GOT3 (cell line): ENCODE results near the gene GGPS1.
"Not testable (repeated sequence)": the region's sequence is repeated elsewhere in the genome, so short reads cannot be mapped to it uniquely, and the experiment has no call there.

Source experiments
- DNase-seq: peaks from one replicate; lab custom pipeline; 2025; ENCODE audit warnings: mixed read lengths; lab: John Stamatoyannopoulos, UW

The GGPS1 gene

DNA sequence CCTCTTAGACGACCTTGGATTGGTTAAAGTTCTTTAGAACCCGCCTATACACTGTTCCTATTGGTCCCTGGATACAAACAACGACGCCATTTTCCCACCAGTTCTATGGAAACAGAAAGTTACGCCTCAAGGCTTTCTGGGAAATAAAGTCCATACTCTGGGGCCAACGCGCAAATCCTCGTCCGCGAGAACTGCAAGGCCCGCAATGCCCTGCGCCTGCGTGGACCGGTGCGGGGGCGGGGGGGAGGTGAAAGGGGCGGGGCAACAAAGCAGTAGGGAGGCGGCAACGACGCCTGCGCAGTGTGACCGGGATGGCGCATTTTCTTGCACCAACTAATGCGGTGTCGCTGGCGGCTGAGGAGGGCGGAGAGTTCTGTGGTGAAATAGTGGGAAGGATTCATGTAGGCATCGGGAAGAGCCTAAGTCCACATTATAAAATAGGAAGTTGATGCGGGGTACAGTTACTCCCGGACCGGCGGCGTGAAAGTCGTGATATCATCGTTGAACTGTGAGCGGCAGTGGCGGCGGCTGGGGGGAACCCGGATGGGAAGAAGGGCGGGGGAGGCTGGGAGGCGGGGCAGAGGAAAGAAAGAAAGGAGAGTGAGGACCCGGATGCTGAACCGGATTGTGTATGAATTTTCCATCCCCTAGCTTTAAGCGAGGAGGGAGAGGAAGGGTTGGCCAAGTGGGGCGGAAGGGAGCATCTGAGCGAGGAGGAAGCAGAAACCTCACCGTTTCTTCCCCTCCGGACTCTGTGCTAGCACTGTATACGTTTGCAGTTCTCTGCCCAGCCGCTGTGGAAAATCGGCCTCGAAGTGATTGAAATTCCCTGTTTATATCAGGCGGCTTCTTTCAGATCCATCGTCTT is at the start of gene GGPS1:
GGPS1 (plus strand) TSS at position 300 of the 868 bp plus-strand sequence. CDS start 6,695 bp downstream, outside the sequence.
- DNase-seq, result peak; percentile 98

DNA sequence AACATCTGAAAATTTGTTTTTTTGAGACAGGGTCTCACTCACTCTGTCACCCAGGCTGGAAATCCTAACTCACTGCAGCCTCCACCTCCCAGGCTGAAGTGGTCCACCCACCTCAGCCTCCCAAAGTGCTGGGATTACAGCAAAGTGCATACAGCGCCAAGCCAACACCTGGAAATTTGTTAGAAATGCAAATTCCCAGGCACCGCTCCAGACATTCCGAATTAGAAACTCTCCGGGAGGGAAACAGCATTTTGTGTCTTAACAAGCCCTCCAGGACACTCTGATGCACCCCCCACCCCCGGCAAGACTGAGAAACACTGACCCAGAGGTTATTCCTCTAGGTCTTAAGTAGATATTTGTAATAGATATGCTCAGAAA is 49.5 kb upstream of the GGPS1 start:
- no peak for DNase-seq

GRCh38 chr1:235279694-235280093 is 48.7 kb upstream of the GGPS1 start:
- no peak for DNase-seq

DNA sequence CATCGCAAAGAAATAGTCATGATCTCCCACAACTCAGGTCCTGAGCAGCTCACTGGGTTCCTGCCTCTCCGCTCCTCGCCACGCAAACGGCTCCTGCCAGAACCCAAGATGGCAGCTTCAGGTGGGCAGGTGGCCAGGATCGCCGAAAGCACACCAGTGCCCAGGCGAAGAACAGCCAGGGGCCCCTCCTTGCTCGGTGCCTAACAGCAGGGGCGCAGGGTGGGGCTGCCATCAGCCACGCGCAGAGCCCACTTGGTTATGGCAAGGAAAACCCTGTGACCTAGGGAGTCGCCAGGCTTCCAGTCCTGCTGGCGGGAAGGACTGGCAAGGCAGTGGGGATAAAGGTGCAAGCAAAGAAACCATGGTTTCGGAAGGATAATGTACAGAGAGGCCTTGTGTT is 47.9 kb upstream of the GGPS1 start:
- DNase-seq, result no peak

DNA sequence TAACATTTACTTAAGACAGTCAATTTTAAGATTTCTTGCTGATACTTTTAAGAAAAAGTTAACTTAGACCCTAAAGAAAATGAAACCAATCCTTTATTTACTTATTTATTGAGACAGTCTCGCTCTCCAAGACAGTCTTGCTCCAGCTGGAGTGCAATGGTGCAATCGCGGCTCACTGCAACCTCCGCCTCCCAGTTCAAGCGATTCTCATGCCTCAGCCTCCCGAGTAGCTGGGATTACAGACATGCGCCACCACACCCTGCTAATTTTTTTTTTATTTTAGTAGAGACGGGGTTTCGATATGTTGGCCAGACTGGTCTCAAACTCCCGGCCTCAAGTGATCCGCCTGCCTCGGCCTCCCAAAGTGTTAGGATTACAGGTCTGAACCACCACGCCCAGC is 44.7 kb upstream of the GGPS1 start:
- DNase-seq, result not testable (repeated sequence)

GRCh38 chr1:235284231-235284769 is 44.1 kb upstream of the GGPS1 start:
- no peak for DNase-seq

- DNase-seq, result no peak
These were observed 41.7 kb upstream of the GGPS1 start for GRCh38 chr1:235286667-235287066.

DNA sequence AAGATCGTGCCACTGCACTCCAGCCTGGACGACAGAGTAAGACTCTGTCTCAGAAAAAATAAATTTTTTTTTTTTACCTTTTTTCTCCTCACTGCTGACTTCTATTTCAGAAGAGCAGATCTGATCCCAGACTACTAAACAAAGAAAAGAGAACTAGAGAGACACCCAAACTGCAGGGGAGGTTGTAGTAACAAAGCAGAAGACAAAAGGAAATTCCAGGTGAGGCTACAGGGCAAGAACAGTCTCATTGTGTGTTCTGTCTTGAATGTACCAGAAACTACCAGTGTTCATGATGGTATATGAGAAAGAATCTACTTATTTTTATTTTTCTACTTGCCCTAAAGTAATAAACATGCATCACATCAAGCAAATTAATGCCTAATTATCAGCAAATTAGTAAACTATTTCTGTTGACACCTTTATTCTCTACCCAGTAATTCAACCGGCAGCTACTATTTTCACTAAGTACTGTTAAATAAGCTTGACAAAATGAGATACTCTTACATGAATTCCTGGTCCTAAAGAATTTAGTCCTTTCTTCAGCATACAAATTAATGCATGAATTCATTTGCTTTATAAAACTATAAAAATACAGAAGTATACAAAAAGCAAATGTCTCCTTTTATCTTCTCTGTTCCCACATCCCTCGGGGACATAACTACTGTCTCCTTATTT is 41.0 kb upstream of the GGPS1 start:
- no peak for DNase-seq

- no peak for DNase-seq
These were observed 38.3 kb upstream of the GGPS1 start for GRCh38 chr1:235289859-235290739.

DNA sequence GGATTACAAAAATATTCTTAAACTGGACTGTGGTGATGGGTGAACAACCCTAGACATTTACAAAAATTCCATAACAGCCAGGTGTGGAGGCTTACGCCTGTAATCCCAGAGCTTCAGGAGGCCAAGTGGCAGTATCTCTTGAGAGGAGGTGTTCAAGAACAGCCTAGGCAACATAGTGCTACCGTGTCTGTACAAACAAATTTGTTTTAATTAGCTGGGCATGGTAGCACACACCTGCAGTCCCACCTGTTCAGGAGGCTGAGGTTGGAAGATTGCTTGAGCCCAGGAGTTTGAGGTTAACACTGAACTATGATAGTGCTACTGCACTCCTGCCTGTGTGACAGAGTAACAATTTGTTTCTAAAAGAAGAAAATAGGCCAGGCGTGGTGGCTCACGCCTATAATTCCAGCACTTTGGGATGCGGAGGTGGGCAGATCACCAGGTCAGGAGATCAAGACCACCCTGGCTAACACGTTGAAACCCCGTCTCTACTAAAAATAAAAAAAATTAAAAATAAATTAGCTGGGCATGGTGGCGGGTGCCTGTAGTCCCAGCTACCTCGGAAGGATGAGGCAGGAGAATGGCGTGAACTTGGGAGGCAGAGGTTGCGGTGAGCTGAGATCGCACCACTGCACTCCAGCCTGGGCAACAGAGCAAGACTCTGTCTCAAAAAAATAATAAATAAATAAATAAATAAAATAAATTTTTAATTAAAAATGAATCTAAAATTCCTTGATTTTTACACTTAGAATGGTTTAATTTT is 37.4 kb upstream of the GGPS1 start:
- no peak for DNase-seq

- DNase-seq, result no peak
These were observed 36.7 kb upstream of the GGPS1 start for GRCh38 chr1:235291599-235292091.

- no peak for DNase-seq
These were observed 35.6 kb upstream of the GGPS1 start for GRCh38 chr1:235292790-235293189.

GRCh38 chr1:235293322-235293942 is 34.9 kb upstream of the GGPS1 start:
- no peak for DNase-seq

GRCh38 chr1:235295902-235296350 is 32.4 kb upstream of the GGPS1 start:
- DNase-seq, result no peak

- no peak for DNase-seq
These were observed 31.6 kb upstream of the GGPS1 start for GRCh38 chr1:235296729-235297128.

DNA sequence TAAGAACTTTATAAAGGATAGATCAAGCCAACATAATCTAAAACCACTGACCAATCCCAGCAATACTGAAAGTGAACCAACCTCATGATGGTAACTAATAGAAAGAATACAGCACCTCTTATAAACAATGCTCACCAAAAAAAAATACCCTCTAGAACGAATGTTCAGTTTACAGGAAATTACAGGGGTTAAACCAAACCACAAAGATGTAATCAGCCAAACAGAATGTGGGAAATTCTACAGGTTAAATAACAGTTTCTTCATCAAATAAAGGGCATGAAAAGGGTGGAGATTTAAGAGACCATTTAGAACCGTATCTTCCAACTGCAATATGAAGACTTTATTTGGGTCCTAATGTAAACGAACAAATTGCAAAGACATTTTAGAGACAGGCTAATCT is 30.8 kb upstream of the GGPS1 start:
- DNase-seq, result no peak

- DNase-seq, result no peak
These were observed 29.6 kb upstream of the GGPS1 start for GRCh38 chr1:235298758-235299157.

DNA sequence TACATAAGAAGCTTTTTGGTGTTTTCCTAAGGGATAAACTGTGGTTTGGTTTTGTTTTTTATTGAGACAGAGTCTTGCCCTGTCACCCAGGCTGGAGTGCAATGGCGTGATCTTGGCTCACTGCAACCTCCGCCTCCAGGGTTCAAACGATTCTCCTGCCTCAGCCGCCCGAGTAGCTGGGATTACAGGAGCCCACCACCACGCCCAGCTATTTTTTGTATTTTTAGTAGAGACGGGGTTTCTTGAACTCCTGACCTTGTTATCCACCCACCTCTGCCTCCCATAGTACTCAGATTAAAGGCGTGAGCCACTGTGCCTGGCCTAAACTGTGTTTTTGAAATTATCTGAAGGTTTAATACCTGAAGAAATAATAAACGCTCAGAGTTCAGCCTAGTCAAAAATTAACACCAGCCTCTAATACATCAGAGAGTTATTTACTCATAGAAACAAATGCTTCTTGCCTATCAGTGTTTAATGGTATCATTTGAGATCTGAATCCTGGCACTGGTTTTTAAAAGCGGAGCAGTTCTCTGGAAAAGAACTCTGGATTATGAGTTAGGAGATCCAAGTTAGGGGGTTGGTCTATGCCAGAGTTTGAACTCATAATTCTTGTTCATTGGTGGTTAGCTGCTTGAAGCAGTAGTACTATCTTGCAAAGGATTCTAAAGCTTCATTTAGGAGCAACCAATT is 29.1 kb upstream of the GGPS1 start:
- DNase-seq, result no peak

- DNase-seq, result no peak
These were observed 26.2 kb upstream of the GGPS1 start for GRCh38 chr1:235302143-235302542.
